Lung (tissue), 12 donors: Measurements from ENCODE around the gene PFKFB2. TPM values are rescaled to one million over a fixed set of nuclear protein-coding genes. Genes with fewer than 3 reads are reported as not detected.

Experiments
- ATAC-seq: fragments of 200-7000 bp; cut with Tn5 transposase; one replicate; pipeline ENCODE4 v1.9.1; 2020; ENCODE audit warnings: moderate number of reproducible peaks; ENCODE audit not compliant: insufficient read depth, low FRiP score
- DNase-seq, 3 donors: peaks; one replicate each; pipeline ENCODE4 v3.0.0-alpha.2; 2013 to 2017
- H3K27ac ChIP-seq, 2 donors: one replicate each; pipeline ENCODE4 v1.5.1; 2013; ENCODE audit warnings: mild to moderate bottlenecking in 2 of 2, moderate library complexity in 2 of 2, control low read depth in 1 of 2, inconsistent platforms in 1 of 2, low read depth in 1 of 2, low read length in 1 of 2
- H3K27me3 ChIP-seq, 3 donors: one replicate each; pipeline ENCODE4 v1.5.1; 2013; ENCODE audit warnings: low read length in 2 of 3; ENCODE audit not compliant: control insufficient read depth in 3 of 3, insufficient read depth in 3 of 3
- H3K36me3 ChIP-seq, 4 donors: one replicate each; pipeline ENCODE4 v1.5.1; 2013; ENCODE audit warnings: low read length in 4 of 4, mild to moderate bottlenecking in 1 of 4, moderate library complexity in 1 of 4; ENCODE audit not compliant: control insufficient read depth in 4 of 4, insufficient read depth in 4 of 4
- H3K4me1 ChIP-seq, 5 donors: one replicate each; pipeline ENCODE4 v1.5.1; 2013; ENCODE audit warnings: low read length in 5 of 5, mild to moderate bottlenecking in 2 of 5, moderate library complexity in 1 of 5; ENCODE audit not compliant: control insufficient read depth in 5 of 5, insufficient read depth in 5 of 5
- H3K4me3 ChIP-seq: one replicate; pipeline ENCODE4 v1.5.1; 2013; ENCODE audit warnings: mild to moderate bottlenecking, control low read depth, moderate library complexity
- H3K9ac ChIP-seq, 2 donors: one replicate each; pipeline ENCODE4 v1.5.1; 2013; ENCODE audit warnings: low read length in 2 of 2, control low read depth in 1 of 2; ENCODE audit not compliant: insufficient read depth in 1 of 2
- H3K9me3 ChIP-seq, 4 donors: one replicate each; pipeline ENCODE4 v1.5.1; 2013; ENCODE audit warnings: low read length in 3 of 4, mild to moderate bottlenecking in 1 of 4, moderate library complexity in 1 of 4; ENCODE audit not compliant: control insufficient read depth in 4 of 4, insufficient read depth in 3 of 4
- WGBS, 2 donors: extraction: QIAGEN DNeasy Blood & Tissue Kit; methylation state at CpG; one replicate each; pipeline ENCODE4 v1.1.7; 2013; 5-methylcytosine and 5-hydroxymethylcytosine counted together
- polyA plus RNA-seq, 2 donors: library from polyadenylated mRNA; stranded (reverse); fragments of 200-250 nt; gene quantifications; one replicate each; pipeline ENCODE4 v1.2.1, GENCODE V29; 2013
- total RNA-seq, 2 donors: library from RNA; depleted of rRNA in 1 of 2; stranded (reverse); fragments of >200 nt in 1 of 2; gene quantifications; one replicate each; pipeline ENCODE4 v1.2.1, GENCODE V29; 2014 to 2021
- TF ChIP-seq, protein P1 (sequence below): IDR thresholded peaks from 2 replicates; pipeline ENCODE4 v1.5.1; 2012; ENCODE audit warnings: mild to moderate bottlenecking; ENCODE audit errors: control extremely low read depth, extremely low read depth
- donor health status: control.
- donor health status: control.
- donor health status: Bipolar disorder and iron deficiency.
- donor health status: healthy.
- donor health status: DM: yes; HTN: yes; CAD: no.

Gene PFKFB2
- total and polyA plus RNA-seq, 4 donors, result 19.9 to 52.3 (median 39.6) TPM

DNA sequence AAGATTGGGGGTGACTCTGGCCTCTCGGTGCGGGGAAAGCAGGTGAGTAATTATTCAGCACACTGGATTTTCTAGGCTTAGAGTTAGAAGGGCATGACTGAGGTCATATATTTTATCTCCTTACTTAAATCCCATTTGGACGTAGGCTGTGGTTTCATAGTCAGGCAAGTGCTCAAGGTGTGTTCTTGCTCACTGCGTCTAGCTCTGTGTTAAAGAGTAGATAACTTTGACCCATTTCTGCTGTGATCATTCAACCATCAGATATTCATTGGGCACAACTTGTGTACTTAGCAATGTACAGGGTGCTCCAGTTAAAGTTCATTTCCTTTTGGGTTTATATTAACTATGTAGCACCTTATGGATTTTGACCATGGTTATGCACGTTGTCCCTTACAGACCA, 14.6 kb downstream of the PFKFB2 start:
- no peaks in the 10 kb centered on the region for H3K9me3 ChIP-seq
- no peaks in the 10 kb centered on the region for H3K27me3 ChIP-seq
- H3K36me3 ChIP-seq, result peaks cover 12 to 27% (median 19%) of the 10 kb centered on the region in 4 donors
- TF ChIP-seq, protein P1, sequence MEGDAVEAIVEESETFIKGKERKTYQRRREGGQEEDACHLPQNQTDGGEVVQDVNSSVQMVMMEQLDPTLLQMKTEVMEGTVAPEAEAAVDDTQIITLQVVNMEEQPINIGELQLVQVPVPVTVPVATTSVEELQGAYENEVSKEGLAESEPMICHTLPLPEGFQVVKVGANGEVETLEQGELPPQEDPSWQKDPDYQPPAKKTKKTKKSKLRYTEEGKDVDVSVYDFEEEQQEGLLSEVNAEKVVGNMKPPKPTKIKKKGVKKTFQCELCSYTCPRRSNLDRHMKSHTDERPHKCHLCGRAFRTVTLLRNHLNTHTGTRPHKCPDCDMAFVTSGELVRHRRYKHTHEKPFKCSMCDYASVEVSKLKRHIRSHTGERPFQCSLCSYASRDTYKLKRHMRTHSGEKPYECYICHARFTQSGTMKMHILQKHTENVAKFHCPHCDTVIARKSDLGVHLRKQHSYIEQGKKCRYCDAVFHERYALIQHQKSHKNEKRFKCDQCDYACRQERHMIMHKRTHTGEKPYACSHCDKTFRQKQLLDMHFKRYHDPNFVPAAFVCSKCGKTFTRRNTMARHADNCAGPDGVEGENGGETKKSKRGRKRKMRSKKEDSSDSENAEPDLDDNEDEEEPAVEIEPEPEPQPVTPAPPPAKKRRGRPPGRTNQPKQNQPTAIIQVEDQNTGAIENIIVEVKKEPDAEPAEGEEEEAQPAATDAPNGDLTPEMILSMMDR, result no peak
- peaks cover 0 to 7% (median 5%) of the 10 kb centered on the region in 5 donors for H3K4me1 ChIP-seq
- WGBS, 2 donors, result 82 to 83% methylated on average over 5 of the region's 5 CpGs
- no peak overlapping the region for H3K4me3 ChIP-seq
- H3K27ac ChIP-seq, result peak overlapping the region in 1 of 2 donors; percentile 62
- ATAC-seq, result no peak
- H3K9ac ChIP-seq, result no peak overlapping the region
- no peak for DNase-seq

DNA sequence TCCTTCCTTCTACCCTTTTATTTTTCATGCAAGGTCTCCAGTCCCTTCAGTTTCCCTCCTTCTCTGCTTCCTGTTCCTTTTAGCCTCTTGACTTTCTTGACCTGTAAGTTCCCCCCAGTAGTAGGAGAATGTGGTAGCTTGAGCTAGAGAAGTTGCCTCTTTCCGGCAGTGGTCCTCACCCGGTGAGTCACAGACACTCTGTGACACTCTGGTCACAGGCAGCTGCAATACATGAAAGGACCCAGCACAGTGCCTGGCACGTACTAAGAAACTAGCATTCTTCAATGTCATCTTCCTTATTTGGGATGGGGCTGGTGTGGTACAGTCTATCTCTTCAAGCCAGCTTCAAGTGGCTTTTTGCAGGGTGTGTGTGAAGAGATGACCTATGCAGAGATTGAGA, 16.0 kb downstream of the PFKFB2 start:
- no peak for DNase-seq
- Histone ChIP-seq H3K27ac (peak overlapping the region in 1 of 2 donors; percentile 62), H3K4me3 (no peak overlapping the region), H3K4me1 (peaks cover 0 to 11% (median 4%) of the 10 kb centered on the region in 5 donors), H3K9me3 (no peaks in the 10 kb centered on the region), H3K27me3 (no peaks in the 10 kb centered on the region), H3K9ac (no peak overlapping the region), H3K36me3 (peaks cover 9 to 19% (median 13%) of the 10 kb centered on the region in 4 donors)
- WGBS, 2 donors, result 38 to 68% methylated on average over 3 of the region's 3 CpGs
- TF ChIP-seq, protein P1, result no peak
- peak; percentile 17 for ATAC-seq

DNA sequence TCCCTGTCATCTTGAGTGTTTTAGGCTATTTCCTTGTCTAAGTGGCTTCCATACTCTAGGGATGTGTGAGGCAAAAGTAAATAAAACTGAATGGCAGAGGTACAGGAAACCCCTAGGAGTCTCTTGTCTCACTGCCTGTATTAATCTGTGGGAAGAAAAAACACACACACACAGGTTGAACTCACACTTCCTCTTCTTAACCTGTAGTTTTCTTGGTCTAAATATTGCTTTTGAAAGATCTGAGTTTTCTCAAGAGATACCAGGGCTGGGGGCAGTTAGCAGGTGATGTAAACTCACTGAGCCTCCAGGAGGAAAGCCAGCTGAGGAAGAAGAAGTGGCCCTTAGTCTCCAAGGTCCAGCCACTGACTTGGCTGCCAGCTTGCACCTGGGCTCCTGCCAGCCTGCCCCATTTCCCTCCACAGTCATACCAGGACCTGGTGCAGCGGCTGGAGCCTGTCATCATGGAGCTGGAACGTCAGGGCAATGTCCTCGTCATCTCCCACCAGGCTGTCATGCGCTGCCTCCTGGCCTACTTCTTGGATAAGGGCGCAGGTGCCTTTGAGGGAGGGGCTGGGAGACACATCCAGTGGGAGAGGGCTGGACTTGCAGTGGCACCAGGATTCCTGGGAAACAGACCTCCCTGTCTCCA, 16.9 kb downstream of the PFKFB2 start:
- H3K27me3 ChIP-seq, result no peaks in the 10 kb centered on the region
- H3K36me3 ChIP-seq, result peaks cover 7 to 19% (median 12%) of the 10 kb centered on the region in 4 donors
- no peaks in the 10 kb centered on the region for H3K9me3 ChIP-seq
- no peak for DNase-seq
- 72 to 85% methylated on average over 5 of the region's 5 CpGs for WGBS, 2 donors
- H3K4me3 ChIP-seq, result no peak overlapping the region
- H3K9ac ChIP-seq, result no peak overlapping the region
- H3K27ac ChIP-seq, result peak overlapping the region in 1 of 2 donors; percentile 22
- TF ChIP-seq, protein P1, result no peak
- peaks cover 0 to 9% (median 2%) of the 10 kb centered on the region in 5 donors for H3K4me1 ChIP-seq
- ATAC-seq, result no peak
